HG03064 (cell line): Measurements from ENCODE around the gene BLOC1S3.
A peak's percentile ranks its signal among the peaks of the same experiment; 100 is the strongest.

ENCODE experiments used
- ATAC-seq: cut with Tn5 transposase; IDR thresholded peaks from one replicate; pipeline ENCODE4 v1.9.1; 2021; ENCODE audit warnings: low read depth; ENCODE audit not compliant: unreplicated experiment

The BLOC1S3 gene

DNA sequence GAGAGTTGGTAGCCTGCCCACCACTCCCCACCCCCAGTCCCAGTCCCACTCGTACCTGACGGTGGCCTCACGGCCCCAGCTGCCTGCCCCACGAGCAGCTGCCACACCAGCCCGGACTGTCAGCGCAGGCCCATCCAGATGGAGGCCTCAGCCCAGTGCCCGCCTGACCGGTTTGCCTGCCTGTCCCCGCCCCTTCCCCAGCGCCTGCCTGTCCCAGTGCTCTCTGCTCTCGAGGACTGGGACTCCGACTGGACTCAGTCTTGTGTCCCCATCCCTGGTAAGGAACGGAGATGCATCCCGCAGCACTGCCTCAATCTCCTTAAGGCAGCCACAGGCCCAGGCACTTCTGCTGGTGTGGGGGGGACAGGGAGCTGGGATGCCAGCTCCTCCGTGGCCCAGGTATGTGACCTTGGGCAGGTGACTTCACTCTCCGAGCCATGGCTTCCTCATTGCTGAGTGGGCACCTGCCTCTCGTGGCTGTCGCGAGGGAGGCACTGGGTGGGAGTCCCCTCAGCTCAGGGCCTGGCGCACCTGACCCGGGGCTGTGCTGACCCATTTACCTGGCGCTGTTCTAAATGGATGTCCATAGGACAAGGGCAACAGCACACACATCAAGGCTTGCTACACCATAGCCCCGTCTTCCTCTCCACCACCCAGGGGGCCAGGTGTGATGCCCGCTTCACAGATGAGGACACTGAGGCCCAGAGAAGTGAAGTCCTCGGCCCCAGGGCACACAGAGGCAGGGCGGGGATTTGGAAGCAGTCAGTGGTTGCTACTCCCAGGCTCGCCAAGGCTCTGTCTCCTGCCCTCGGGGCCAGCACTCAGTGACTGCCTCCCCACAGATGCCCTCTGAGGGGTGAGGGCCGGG, 17.5 kb upstream of the BLOC1S3 start, which contains the start of gene NKPD1:
TSS of gene NKPD1 (minus strand) at position 113 of the 868 bp plus-strand sequence. CDS start 832 bp downstream, outside the sequence.
- no peak for ATAC-seq

DNA sequence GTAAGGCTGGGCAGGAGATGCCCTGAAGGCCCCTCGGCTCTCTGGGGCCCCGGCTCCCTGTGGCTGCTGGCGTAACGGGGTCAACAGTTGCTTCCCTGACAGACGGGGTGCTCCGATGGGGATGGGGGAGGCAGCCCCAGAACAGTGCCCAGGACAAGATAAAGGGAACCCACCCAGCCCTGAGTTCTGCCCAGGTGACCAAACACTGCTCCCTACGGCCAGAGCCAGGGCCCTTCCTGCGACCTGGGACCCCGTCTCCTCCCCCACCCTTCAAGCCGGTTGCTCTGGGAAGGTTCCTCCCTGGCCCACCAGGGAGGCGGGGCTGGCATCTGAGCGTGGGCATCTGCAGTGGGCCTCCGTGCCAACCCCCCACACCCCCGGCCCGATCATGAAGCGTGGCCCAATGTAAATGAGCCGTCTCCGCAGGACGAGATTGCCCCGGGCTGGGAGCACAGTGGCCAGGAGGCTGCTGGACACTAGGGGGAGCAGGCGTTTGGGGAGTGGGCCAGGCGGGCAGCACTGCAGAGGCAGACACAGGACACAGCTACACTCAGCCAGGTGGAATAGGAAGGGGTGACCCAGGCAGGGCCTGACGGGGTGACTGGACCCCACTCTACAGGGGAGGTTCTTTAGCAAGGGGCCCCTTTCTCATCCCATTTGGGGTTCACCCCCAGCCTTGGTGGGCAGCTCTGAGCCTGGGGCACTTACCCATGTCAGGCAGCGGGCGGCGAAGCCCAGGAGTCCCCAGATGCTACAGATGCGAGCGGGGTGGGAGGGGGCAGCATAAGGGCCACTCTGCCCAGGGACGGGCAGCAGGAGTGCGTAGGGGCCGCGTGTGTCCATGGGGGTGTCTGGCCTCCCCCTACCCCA, 16.6 kb upstream of the BLOC1S3 start:
- no peak for ATAC-seq

DNA sequence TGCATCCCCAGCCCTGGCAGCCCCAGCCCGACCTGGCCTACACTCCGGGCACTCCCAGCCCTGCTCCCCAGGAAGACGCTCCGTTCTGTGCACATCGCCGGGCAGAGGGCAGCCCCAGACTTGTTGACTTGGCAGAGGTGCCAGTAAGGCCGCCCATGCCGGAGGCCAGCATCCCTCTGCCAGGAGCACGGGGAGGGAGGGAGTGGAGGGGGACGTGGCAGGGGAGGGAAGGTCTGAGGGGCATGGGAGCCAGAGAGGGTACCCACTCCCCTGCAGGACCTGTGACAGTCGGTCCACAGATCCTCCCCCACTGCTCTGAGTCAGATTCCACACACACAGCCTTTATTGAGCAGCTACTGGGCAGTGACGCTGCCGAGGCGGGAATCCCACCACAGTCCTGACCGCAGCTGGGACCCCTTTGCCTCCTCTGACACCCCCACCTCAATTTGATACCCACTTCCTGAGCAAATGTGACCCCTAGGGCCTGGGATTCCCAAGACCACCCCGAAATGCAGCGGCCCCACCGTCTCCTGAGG, 15.9 kb upstream of the BLOC1S3 start:
- ATAC-seq, result no peak

DNA sequence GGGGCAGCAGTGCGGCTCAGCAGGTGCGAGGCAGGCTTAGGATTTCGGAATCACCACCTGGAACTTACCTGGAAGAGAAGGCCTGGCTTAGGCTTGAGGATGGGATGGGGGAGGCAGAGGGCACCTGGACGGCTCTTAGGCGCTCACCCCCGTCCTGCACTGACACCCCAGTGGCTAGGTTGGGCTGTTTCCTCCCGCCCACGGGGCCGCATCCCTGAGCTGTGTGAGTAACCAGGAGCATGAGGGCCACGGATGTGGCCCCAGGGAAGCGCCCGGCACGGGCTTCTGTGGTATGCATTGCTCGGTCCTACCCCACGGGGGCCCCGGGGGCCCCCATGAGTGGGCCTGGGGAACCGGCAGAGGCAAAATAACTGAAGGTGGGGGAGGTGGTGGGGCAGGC, 15.4 kb upstream of the BLOC1S3 start:
- no peak for ATAC-seq

DNA sequence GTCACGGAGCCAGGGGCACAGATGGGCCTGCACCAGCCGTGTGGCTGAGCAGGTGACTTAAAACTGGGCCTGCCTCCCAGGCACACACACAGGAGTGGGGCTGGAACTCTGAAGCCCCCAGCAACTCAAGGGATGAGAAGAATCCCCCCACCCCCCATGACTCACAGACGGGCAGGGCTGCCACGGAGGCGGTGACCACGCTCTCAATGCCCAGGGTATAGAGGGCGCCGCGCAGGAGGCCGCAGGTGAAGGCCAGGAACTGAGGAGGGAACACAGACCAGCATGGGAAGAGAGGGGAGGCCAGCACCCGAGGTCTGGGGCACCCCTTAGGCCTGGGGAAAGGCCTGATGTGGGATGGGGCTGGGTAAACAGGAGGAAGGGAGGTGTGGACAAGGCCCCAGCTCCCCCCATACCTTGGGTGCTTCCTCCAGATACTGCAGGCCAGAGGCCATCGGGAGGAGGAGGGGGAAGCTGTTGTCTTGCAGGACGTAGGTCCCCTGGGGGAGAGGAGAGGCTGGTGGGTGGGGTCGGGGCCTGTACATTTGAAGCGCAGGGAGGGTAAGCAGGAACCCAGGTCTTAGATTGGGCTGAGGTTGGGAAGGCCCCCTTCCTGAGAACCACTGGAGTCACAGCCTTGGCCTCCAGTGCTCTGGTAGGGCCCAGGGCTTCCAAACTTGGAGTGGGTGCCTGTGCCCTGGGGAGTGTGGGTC, 14.7 kb upstream of the BLOC1S3 start:
- no peak for ATAC-seq

GRCh38 chr19:45164577-45165335, 13.8 kb upstream of the BLOC1S3 start:
- no peak for ATAC-seq

DNA sequence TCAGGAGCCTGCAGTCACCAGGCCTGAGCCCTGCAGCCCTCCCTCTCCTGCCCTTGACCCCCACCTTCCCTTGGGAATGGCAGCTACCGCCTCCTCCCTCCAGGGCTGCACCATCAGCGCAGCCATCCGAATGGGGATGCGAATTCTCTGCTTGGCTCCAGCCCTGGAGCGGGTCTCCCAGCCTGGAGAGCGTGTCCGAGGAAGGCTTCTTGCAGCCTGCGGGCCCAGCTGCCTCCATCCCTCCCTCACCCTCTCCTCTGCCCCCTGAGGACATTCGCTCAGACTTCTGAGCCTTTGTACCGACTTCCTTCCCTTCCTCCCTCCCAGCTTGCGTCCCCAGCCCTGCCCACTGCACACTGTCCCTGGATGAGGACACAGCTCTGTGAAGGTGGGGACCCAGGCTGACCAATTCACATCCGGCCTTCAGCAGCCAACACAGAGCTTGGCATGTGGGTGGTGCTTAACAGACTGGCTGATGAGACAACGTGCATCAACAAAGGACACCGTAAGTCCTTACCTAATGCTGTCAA, 11.8 kb upstream of the BLOC1S3 start:
- ATAC-seq, result no peak

DNA sequence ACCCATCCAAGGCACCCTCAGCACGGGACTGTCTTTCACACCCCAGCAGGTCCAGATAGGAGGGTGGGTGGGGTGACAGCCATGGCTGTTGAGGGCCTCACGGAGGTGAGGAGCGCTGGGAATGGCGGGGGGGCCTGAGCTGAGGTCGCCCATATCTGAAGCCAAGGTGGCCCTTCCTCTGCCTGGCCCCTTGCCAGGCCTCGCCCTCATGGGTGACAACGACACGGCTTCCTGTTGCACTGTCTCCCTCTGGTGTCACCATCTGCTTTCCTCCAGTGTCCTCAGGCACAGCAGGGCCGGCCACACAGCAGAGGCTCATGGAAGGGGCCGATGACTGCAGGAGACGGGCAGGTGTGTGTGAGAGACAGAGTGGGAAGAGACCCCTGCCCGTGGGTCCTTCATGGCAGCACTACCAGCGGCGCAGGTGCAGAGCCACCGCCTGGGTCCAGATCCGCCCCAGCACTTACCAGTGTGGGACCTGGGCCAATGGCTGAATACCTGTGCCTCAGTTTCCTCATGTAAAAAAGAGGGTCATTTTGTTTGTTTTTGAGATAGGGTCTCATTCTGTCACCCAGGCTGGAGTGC, 9.7 kb upstream of the BLOC1S3 start:
- no peak for ATAC-seq

- no peak for ATAC-seq
These were observed 9.0 kb upstream of the BLOC1S3 start for GRCh38 chr19:45169602-45170001.

DNA sequence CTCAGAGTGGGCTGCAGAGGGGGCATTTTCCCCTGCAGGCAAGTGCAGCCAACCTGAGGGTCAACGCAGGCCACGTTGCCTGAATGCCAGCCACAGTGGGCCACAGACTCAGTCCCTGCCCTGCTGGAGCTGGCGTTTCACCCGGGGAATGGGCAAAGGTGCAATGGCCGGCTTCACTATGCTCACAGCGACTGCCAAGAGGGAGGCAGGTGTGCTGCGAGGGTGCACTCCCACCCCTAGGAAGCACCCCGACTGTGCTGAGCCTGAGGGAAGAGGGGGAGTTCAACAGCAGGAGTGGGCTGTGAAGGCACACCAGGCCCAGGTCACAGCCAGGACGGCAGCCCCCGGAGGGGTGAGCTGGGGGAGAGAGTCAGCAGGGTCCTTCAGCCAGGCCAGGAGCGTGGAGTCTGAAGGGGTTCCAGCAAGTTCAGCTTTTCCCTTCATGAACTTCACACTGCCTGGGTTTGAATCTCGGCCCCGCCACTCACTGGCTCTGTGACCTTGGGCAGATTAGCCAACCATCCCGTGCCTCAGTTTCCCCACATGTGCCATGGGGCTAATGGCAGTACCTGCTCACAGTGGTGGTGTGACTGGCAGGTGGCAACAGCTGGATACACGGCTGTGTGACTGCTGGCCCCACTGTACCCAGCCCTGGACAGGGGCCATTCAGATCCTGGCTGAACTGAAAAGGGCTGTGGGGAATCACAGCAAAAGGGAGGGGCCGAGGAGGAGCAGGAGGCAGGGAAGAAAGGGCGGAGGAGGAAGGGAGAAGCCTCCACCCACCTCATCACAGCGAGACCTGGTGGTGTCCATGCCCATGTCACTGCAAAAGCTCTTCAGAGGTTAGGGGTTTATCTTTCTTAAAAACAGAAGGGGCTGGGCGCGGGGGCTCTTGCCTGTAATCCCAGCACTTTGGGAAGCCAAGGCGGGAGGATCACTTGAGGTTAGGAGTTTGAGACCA, 8.2 kb upstream of the BLOC1S3 start:
- no peak for ATAC-seq

- ATAC-seq, result no peak
These were observed 7.4 kb upstream of the BLOC1S3 start for GRCh38 chr19:45171211-45171623.

DNA sequence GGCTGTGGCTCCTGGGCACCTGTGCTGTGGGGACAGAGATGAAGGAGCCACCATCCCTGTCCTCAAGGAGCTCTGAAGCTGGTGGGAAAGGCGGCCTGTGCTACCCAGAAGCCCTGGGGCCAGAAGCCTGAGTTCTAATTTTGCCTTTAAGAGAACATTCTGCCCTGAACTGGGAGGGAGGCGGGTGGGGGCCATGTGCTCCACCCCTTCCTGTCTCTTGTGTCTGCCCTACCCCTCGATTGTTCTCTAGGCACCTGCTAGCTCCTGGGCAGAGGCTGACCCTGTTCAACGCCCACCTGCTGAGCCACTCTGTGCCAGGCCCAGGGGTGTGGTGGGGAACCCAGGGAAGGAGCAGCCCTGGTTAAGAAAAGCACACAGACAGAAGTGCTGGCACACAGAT, 6.4 kb upstream of the BLOC1S3 start:
- ATAC-seq, result no peak

DNA sequence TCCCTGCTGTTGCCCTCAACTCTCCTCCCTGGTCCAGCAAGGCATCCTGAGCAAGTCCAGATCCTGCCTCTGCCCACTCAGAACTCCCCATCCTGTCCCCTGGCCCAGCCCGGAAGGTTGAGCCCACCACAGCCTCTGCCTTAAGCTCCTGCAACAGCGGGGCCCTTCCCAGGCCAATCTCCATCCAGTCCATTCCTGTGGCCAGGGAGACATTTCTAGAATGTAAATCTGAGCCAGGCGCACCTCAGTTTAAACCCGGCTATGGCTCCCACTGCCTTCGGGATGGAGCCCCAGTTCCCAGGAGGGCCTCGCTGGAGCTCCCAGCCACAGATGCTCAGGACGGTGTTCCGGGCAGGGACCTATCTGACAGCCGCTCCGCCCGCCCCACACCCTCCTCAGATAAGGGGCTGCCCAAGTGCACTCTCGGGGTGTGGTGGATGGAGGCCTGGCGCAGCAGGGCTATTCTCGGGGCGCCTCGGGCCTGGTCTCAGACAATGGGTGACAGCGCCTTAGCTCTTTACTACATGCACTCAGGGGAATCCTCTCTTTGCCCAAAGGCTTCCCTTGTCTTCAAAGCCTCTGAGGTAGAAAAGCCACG, 5.9 kb upstream of the BLOC1S3 start:
- ATAC-seq, result no peak

GRCh38 chr19:45173816-45174215, 4.8 kb upstream of the BLOC1S3 start:
- no peak for ATAC-seq

- ATAC-seq, result no peak
These were observed 2.9 kb upstream of the BLOC1S3 start for GRCh38 chr19:45175515-45176345.

DNA sequence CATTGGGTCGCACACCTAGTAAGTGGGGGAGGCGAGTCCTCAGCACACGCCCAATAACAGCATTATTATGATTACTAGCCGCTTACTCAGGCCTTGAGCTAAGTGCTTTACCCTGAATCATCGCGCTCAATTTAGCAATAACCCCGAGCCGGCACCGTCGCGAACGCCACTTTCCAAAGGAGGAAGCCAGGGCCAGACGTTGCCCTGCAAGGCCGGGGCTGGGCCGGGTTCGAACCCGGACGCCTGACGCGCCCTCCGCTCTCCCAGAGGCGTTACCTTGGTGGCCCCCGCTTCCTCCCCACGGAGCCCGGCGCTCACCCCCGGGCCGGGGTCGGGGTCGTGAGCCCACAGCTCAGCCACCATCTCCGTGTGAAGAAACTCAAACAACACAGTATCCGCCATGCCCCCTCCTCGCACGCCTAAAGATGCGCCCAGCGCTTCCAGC, 745 bp upstream of the BLOC1S3 start, which contains the start of gene TRAPPC6A:
TSS of gene TRAPPC6A (minus strand) at position 421 of the 445 bp plus-strand sequence. CDS start at position 402, 19 bp downstream.
- peak; percentile 8 for ATAC-seq
